Neural cell (in vitro differentiated cells): Measurements from ENCODE around the gene ORC5. TPM values are rescaled to one million over a fixed set of nuclear protein-coding genes. Genes with fewer than 3 reads are reported as not detected.
"Not testable (repeated sequence)": the region's sequence is repeated elsewhere in the genome, so short reads cannot be mapped to it uniquely, and the experiment has no call there.

Source experiments
- H2AFZ ChIP-seq: fragments of 200-600, 300-800 bp; sonication (generic), shearing (Covaris generic); 2 replicates; pipeline ENCODE4 v1.6.0; 2014; ENCODE audit warnings: low read depth, mild to moderate bottlenecking, antibody characterized with exemption, low read length, moderate library complexity
- H3F3A ChIP-seq: fragments of 200-600 bp; shearing (Covaris generic); 2 replicates; pipeline ENCODE4 v1.6.1; 2016; ENCODE audit warnings: mild to moderate bottlenecking, moderate library complexity, mixed read lengths, antibody characterized with exemption, low read length; ENCODE audit not compliant: insufficient read depth, poor library complexity, severe bottlenecking
- H3K27ac ChIP-seq: fragments of 200-600, 300-800 bp; sonication (generic), shearing (Covaris generic); 2 replicates; pipeline ENCODE4 v1.5.1; 2014; ENCODE audit warnings: mild to moderate bottlenecking, low read length, moderate library complexity
- H3K27me3 ChIP-seq: fragments of 300-800, 200-600 bp; sonication (generic), shearing (Covaris generic); 2 replicates; pipeline ENCODE4 v1.6.0; 2014; ENCODE audit warnings: mild to moderate bottlenecking, low read depth, low read length, moderate library complexity; ENCODE audit not compliant: insufficient read depth
- H3K36me3 ChIP-seq: fragments of 300-800, 200-600 bp; sonication (generic), shearing (Covaris generic); 2 replicates; pipeline ENCODE4 v1.5.1; 2014; ENCODE audit warnings: mild to moderate bottlenecking, antibody characterized with exemption, low read length, moderate library complexity; ENCODE audit not compliant: insufficient read depth
- H3K4me2 ChIP-seq: fragments of 300-800, 200-600 bp; sonication (generic), shearing (Covaris generic); 2 replicates; pipeline ENCODE4 v1.6.0; 2014; ENCODE audit warnings: mild to moderate bottlenecking, low read length
- H3K4me3 ChIP-seq: fragments of 300-800, 200-600 bp; sonication (generic), shearing (Covaris generic); 2 replicates; pipeline ENCODE4 v1.5.1; 2014; ENCODE audit warnings: mild to moderate bottlenecking, low read length, moderate library complexity
- H3K79me2 ChIP-seq: fragments of 200-600 bp; shearing (Covaris generic); replicated peaks from 2 replicates; pipeline ENCODE4 v1.6.0; 2014; ENCODE audit warnings: mild to moderate bottlenecking, low read length, moderate library complexity; ENCODE audit not compliant: insufficient read depth
- H3K9ac ChIP-seq: fragments of 300-800, 200-600 bp; sonication (generic), shearing (Covaris generic); 2 replicates; pipeline ENCODE4 v1.6.1; 2016; ENCODE audit warnings: mild to moderate bottlenecking, low read length, mixed read lengths
- H3K9me2 ChIP-seq: fragments of 200-600 bp; shearing (Covaris generic); 2 replicates; pipeline ENCODE4 v1.6.1; 2016; ENCODE audit warnings: mild to moderate bottlenecking, low read length, mixed read lengths; ENCODE audit not compliant: insufficient read depth
- H3K9me3 ChIP-seq: fragments of 200-600, 300-800 bp; sonication (generic), shearing (Covaris generic); 2 replicates; pipeline ENCODE4 v1.6.1; 2016; ENCODE audit warnings: mild to moderate bottlenecking, mixed run types, low read length, moderate library complexity, mixed read lengths
- H4K20me1 ChIP-seq: fragments of 200-600 bp; shearing (Covaris generic); 2 replicates; pipeline ENCODE4 v1.6.1; 2016; ENCODE audit warnings: mild to moderate bottlenecking, mixed run types; ENCODE audit not compliant: insufficient read depth
- CTCF ChIP-seq: fragments of 450-650 bp; IDR thresholded peaks from 2 replicates; pipeline ENCODE4 v1.5.1; 2014; ENCODE audit warnings: antibody characterized with exemption, mild to moderate bottlenecking, moderate library complexity; ENCODE audit not compliant: poor library complexity, severe bottlenecking
- EP300 ChIP-seq: fragments of 450-650 bp; conservative IDR thresholded peaks from 2 replicates; pipeline ENCODE4 v1.6.1; 2014; ENCODE audit warnings: antibody characterized with exemption, mild to moderate bottlenecking, moderate library complexity; ENCODE audit not compliant: poor library complexity, severe bottlenecking
- EZH2 ChIP-seq: fragments of 200-600, 300-800 bp; shearing (Covaris generic), sonication (generic); IDR thresholded peaks from 2 replicates; pipeline ENCODE4 v1.6.1; 2014; ENCODE audit warnings: antibody characterized with exemption, low read length, borderline replicate concordance, mild to moderate bottlenecking; ENCODE audit not compliant: insufficient read depth, poor library complexity, severe bottlenecking
- MXI1 ChIP-seq: fragments of 450-650 bp; conservative IDR thresholded peaks from 2 replicates; pipeline ENCODE4 v1.6.1; 2014; ENCODE audit warnings: antibody characterized with exemption, mild to moderate bottlenecking; ENCODE audit not compliant: poor library complexity, severe bottlenecking
- POLR2AphosphoS5 ChIP-seq: IDR thresholded peaks from 2 replicates; pipeline ENCODE4 v1.6.1; 2012
- RAD21 ChIP-seq: fragments of 450-650 bp; conservative IDR thresholded peaks from 2 replicates; pipeline ENCODE4 v1.6.1; 2014; ENCODE audit warnings: antibody characterized with exemption, mild to moderate bottlenecking, moderate library complexity
- REST ChIP-seq: IDR thresholded peaks from 2 replicates; pipeline ENCODE4 v1.6.1; 2012; ENCODE audit warnings: borderline replicate concordance
- SMC3 ChIP-seq: fragments of 450-650 bp; conservative IDR thresholded peaks from 2 replicates; pipeline ENCODE4 v1.6.1; 2014; ENCODE audit warnings: antibody characterized with exemption, mild to moderate bottlenecking, moderate library complexity; ENCODE audit not compliant: poor library complexity
- TAF1 ChIP-seq: IDR thresholded peaks from 2 replicates; pipeline ENCODE4 v1.6.1; 2012; ENCODE audit warnings: low read depth
- polyA plus RNA-seq: library from polyadenylated mRNA; depleted of rRNA; stranded (reverse); fragments of >200 nt; gene quantifications from 2 replicates; pipeline ENCODE4 v1.2.3, GENCODE V29; 2014

ORC5 gene
- polyA plus RNA-seq, 1 donor from 2014 or later, result 23.4 TPM

- H3F3A ChIP-seq, result no peaks in the 10 kb centered on the region
- H3K9ac ChIP-seq, result no peak overlapping the region
- H3K79me2 ChIP-seq, result no peaks in the 10 kb centered on the region
- no peaks in the 10 kb centered on the region for H3K36me3 ChIP-seq
- H4K20me1 ChIP-seq, result no peaks in the 10 kb centered on the region
- H3K27me3 ChIP-seq, result no peaks in the 10 kb centered on the region
- no peak overlapping the region for H3K4me3 ChIP-seq
- no peak overlapping the region for H2AFZ ChIP-seq
- H3K27ac ChIP-seq, result no peak overlapping the region
- H3K9me2 ChIP-seq, result no peaks in the 10 kb centered on the region
- H3K9me3 ChIP-seq, result no peaks in the 10 kb centered on the region
- H3K4me2 ChIP-seq, result no peak overlapping the region
- no peak for TF ChIP-seq REST
- TF ChIP-seq TAF1, result no peak
- no peak for TF ChIP-seq EZH2
- no peak for TF ChIP-seq SMC3
- TF ChIP-seq POLR2AphosphoS5, result no peak
- no peak for TF ChIP-seq MXI1
- TF ChIP-seq CTCF, result no peak
- TF ChIP-seq EP300, result no peak
- no peak for TF ChIP-seq RAD21
Observed at GRCh38 chr7:104240401-104240800, 32.6 kb upstream of the ORC5 start.

GRCh38 chr7:104234990-104235389, 27.2 kb upstream of the ORC5 start:
- not testable (repeated sequence) for H3K27ac ChIP-seq, H2AFZ ChIP-seq, H3K9ac ChIP-seq, H3K9me3 ChIP-seq, H3K27me3 ChIP-seq, H3K4me2 ChIP-seq, H3F3A ChIP-seq, H3K4me3 ChIP-seq, H4K20me1 ChIP-seq, H3K9me2 ChIP-seq, H3K79me2 ChIP-seq, H3K36me3 ChIP-seq
